ENCODE results near the gene ERC2. TPM values are rescaled to one million over a fixed set of nuclear protein-coding genes. Genes with fewer than 3 reads are reported as not detected.

Gene ERC2
- total and polyA plus RNA-seq, 2 of the 8 experiments (the other 6 are each of a cell fraction or from before 2014, with no cell fraction given) = 16.4 to 22.8 TPM

DNA sequence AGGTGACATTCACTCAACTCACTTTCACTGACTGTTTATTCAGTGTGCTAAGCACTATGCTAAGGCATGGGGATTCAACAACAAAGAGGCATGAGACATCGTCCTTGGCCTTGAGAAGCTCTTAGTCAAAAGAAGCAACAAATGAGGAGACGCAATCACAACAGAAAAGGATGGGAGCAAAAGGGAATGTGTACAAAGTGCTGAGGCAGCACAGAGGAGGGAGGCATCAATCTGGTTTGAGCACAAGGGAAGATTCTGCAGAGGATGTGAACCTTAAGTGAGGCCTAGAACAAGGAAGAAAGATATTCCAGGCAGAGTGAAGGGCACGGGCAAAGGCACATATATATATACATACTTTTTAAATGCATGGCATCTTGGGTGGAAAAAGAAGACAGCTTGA is 151.3 kb downstream of the ERC2 start:
- no peak overlapping the region for H3K18ac ChIP-seq (ENCODE audit: extremely low read depth, low read length)
- no peaks in the 10 kb centered on the region for H3K27me3 ChIP-seq (replicated peaks in 1 of 4; ENCODE audit: control insufficient read depth in 3 of 4, extremely low read depth in 1 of 4, insufficient read depth in 3 of 4, low read length in 3 of 4)

More for the DNA sequence above, 151.3 kb downstream of the ERC2 start:
- Histone ChIP-seq H3K36me3 (ENCODE audit: control insufficient read depth in 2 of 4, insufficient read depth in 4 of 4, low read length in 3 of 4) (no peaks in the 10 kb centered on the region), H3K14ac (ENCODE audit: insufficient read length) (no peak overlapping the region), H4K20me1 (replicated peaks in 1 of 2; ENCODE audit: control insufficient read depth in 1 of 2, insufficient read depth in 2 of 2, low read length in 2 of 2) (peaks cover 0 to 2% of the 10 kb centered on the region in 2 experiments), H2AFZ (ENCODE audit: low read length) (no peak overlapping the region), H2AK5ac (ENCODE audit: low read depth, low read length) (peak overlapping the region; percentile 54; the same call in 1 of the 2 replicates), H3K23me2 (ENCODE audit: low read depth, low read length) (no peaks in the 10 kb centered on the region), H3K23ac (ENCODE audit: insufficient read length) (no peak overlapping the region), H2BK12ac (ENCODE audit: low read depth, low read length) (no peak overlapping the region), H2BK120ac (replicated peaks; ENCODE audit: low read depth, low read length) (no peak overlapping the region), H3K4me1 (replicated peaks in 1 of 4; ENCODE audit: control insufficient read depth in 3 of 4, insufficient read depth in 4 of 4, low read length in 3 of 4) (peaks cover 0 to 1% (median 0%) of the 10 kb centered on the region in 4 experiments; a peak in 1 of 7 replicates), H3K79me2 (ENCODE audit: control insufficient read depth in 1 of 2, insufficient read depth in 2 of 2, low read length in 2 of 2) (no peaks in the 10 kb centered on the region), H2BK5ac (ENCODE audit: low read depth, low read length) (no peak overlapping the region), H4K91ac (replicated peaks; ENCODE audit: insufficient read length, low read length) (no peak overlapping the region), H3K79me1 (ENCODE audit: low read depth, low read length) (no peaks in the 10 kb centered on the region), H4K5ac (ENCODE audit: insufficient read length, low read depth, low read length) (no peak overlapping the region), H3K4me2 (ENCODE audit: insufficient read depth in 1 of 2, low read depth in 2 of 2, low read length in 2 of 2) (no peak overlapping the region), H3K4ac (replicated peaks; ENCODE audit: insufficient read length, low read depth, low read length) (no peak overlapping the region), H3K9ac (replicated peaks in 1 of 4; ENCODE audit: extremely low read depth in 1 of 4, low read depth in 3 of 4, low read length in 3 of 4) (no peak overlapping the region), H4K8ac (ENCODE audit: extremely low read depth, insufficient read depth, low read length) (no peak overlapping the region), H3K9me3 (ENCODE audit: insufficient read depth in 2 of 2, low read depth in 1 of 2, low read length in 1 of 2) (no peaks in the 10 kb centered on the region), H2BK15ac (ENCODE audit: low read length) (no peak overlapping the region), H3K56ac (replicated peaks; ENCODE audit: insufficient read length, low read depth, low read length) (no peak overlapping the region), H3K4me3 (ENCODE audit: extremely low read depth in 1 of 4, insufficient read depth in 2 of 4, low read depth in 3 of 4, low read length in 4 of 4) (no peak overlapping the region), H2BK20ac (ENCODE audit: low read length) (no peak overlapping the region), H3K27ac (ENCODE audit: low read depth, low read length) (no peak overlapping the region)
- CTCF ChIA-PET (ENCODE audit: partially characterized antibody) = interaction anchor here (1.3 to 3.2 kb wide), 2 partner anchors 14 to 15 kb away, joined by 3 to 17 read pairs; no protein-coding TSS in a partner anchor
- WGBS, 2 experiments (ENCODE audit: extremely low coverage in 1 of 2, insufficient coverage in 1 of 2, insufficient read length in 1 of 2, insufficient replicate concordance in 2 of 2, low coverage in 1 of 2, low lambda C conversion rate in 2 of 2, missing lambda C conversion rate in 1 of 2) = 80% methylated on average over 3 of the region's 3 CpGs; no CpG with 5 or more reads in 1 of the 2 experiments
- no peak for DNase-seq (ENCODE audit: low read depth in 1 of 2, low spot score in 2 of 2)
- no peak for FAIRE-seq
- TF ChIP-seq TEAD4 (IDR thresholded peaks at IDR 0.05; ENCODE audit: low read depth, low read length) (no peak), ZNF274 (IDR thresholded peaks at IDR 0.05; ENCODE audit: borderline replicate concordance, extremely low read depth, low read length) (no peak), RBBP5 (IDR thresholded peaks at IDR 0.05; ENCODE audit: borderline replicate concordance, low read depth, low read length) (no peak), RNF2 (IDR thresholded peaks at IDR 0.05; ENCODE audit: borderline replicate concordance, low read depth, low read length, missing control alignments, poor library complexity, severe bottlenecking) (no peak)
- POLR2A ChIA-PET (ENCODE audit: partially characterized antibody) = no interaction called here

All from H1 (cell line).